Heart left ventricle (tissue), 16 donors: Measurements from ENCODE around the gene FLNA. TPM values are rescaled to one million over a fixed set of nuclear protein-coding genes. Genes with fewer than 3 reads are reported as not detected.
A peak's percentile ranks its signal among the peaks of the same experiment; 100 is the strongest.
"Not testable (repeated sequence)": the region's sequence is repeated elsewhere in the genome, so short reads cannot be mapped to it uniquely, and the experiment has no call there.

Experiments used
- ATAC-seq, 4 donors: fragments of 200-7000 bp; cut with Tn5 transposase; one replicate each; pipeline ENCODE4 v1.9.1; 2020 to 2022; ENCODE audit warnings: moderate library complexity in 4 of 4, mild to moderate bottlenecking in 3 of 4, moderate number of reproducible peaks in 1 of 4
- DNase-seq, 5 donors: peaks; one replicate each; pipeline ENCODE4 v3.0.0-alpha.2; 2020
- H3K27ac ChIP-seq, 12 donors: fragments of 200-600 bp; sonication (generic) in 4 of 12; one replicate each; pipeline versions ENCODE4 v1.5.0 to v1.8.0; 2016 to 2022; ENCODE audit warnings: mild to moderate bottlenecking in 2 of 12
- H3K27me3 ChIP-seq, 9 donors: fragments of 200-600 bp; sonication (generic) in 2 of 9; one replicate each; pipeline versions ENCODE4 v1.5.1 to v1.8.0; 2016 to 2022; ENCODE audit warnings: mild to moderate bottlenecking in 3 of 9
- H3K36me3 ChIP-seq, 9 donors: fragments of 200-600 bp; sonication (generic) in 2 of 9; one replicate each; pipeline versions ENCODE4 v1.5.0 to v1.8.0; 2018 to 2022; ENCODE audit warnings: mild to moderate bottlenecking in 2 of 9
- H3K4me1 ChIP-seq, 12 donors: fragments of 200-600 bp; sonication (generic) in 4 of 12; one replicate each; pipeline versions ENCODE4 v1.5.0 to v1.8.0; 2016 to 2022; ENCODE audit warnings: mild to moderate bottlenecking in 3 of 12
- H3K4me3 ChIP-seq, 12 donors: fragments of 200-600 bp; sonication (generic) in 4 of 12; one replicate each; pipeline versions ENCODE4 v1.5.0 to v1.8.0; 2017 to 2022; ENCODE audit warnings: mild to moderate bottlenecking in 9 of 12, moderate library complexity in 4 of 12
- H3K9me3 ChIP-seq, 12 donors: fragments of 200-600 bp; sonication (generic) in 4 of 12; one replicate each; pipeline versions ENCODE4 v1.5.0 to v1.8.0; 2016 to 2022; ENCODE audit warnings: mild to moderate bottlenecking in 1 of 12
- POLR2A ChIP-seq, 2 donors: fragments of 450-650 bp; IDR thresholded peaks; one replicate each; pipeline ENCODE4 v1.6.1; 2017; ENCODE audit warnings: antibody characterized with exemption in 2 of 2, mild to moderate bottlenecking in 2 of 2, moderate library complexity in 2 of 2
- WGBS, 4 donors: extraction: QIAGEN DNeasy Blood & Tissue Kit in 2 of 4; methylation state at CpG; one replicate each; pipeline versions ENCODE4 v1.1.5 to v1.1.7; 2013 to 2018; 5-methylcytosine and 5-hydroxymethylcytosine counted together
- intact Hi-C, 10 donors: fragments of 100-400 bp; cut with DNase I; formaldehyde crosslinking; loops; one replicate each; pipeline versions ENCODE4 v1.11.1 to v1.14.2; 2022
- polyA plus RNA-seq, 2 donors: library from polyadenylated mRNA; stranded (reverse); fragments of 200-250 nt; gene quantifications; one replicate each; pipeline ENCODE4 v1.2.3, GENCODE V29; 2013
- total RNA-seq, 9 donors: library from RNA; depleted of rRNA in 2 of 9; stranded (reverse); fragments of >200 nt in 2 of 9; fragmentation: NEBNext Ultra II Directional in 3 of 9; extraction: Animal tissue kit (Norgen Biotek cat#: 25700) in 3 of 9; gene quantifications; one replicate each; pipeline versions ENCODE4 v1.1.0 to v1.2.4, GENCODE V29; 2016 to 2023
- TF ChIP-seq, protein P1 (sequence below), 12 donors: fragments of 200-600 bp; sonication (generic) in 4 of 12; IDR thresholded peaks; one replicate each; pipeline versions ENCODE4 v1.5.0 to v1.8.0; 2018 to 2022; ENCODE audit warnings: antibody characterized with exemption in 12 of 12, mild to moderate bottlenecking in 5 of 12
- donor health status: ischemic (EF 13 %, LVEDD 7.1; RV severe dilation, severe dysfunction).
- donor health status: healthy with polysubstance abuse.
- donor health status: DM: no; HTN: yes; CAD: no.
- donor health status: DM: no; HTN: no; CAD: no.
- donor health status: ischemic (EF 25% LVEDD 6.9; RV normal size, moderate dysfunction).
- donor health status: ischemic (EF 25% LVEDD 5.7; RV mildly dilated, moderate dysfunction).
- donor health status: healthy.
- donor health status: DM: yes; HTN: yes; CAD: no.
- donor health status: ischemic (EF 35%, LVEDD 5.7; RV mildly dilated, moderate dysfunction).
- donor health status: nonischemic (EF 11% LVEDD 7.7; RV severe dilation, severe dysfunction).
- donor health status: DM: yes; HTN: yes; CAD: no.
- donor health status: PGD.
- donor health status: ischemic (EF 29% LVEDD 5.4; RV normal size, mild dysfunction).
- donor health status: nonischemic (EF 23%, LVEDD 6.1; RV moderate dilation, normal function).

Gene FLNA
- total and polyA plus RNA-seq, 11 donors = 155 to 465 (median 234) TPM

DNA sequence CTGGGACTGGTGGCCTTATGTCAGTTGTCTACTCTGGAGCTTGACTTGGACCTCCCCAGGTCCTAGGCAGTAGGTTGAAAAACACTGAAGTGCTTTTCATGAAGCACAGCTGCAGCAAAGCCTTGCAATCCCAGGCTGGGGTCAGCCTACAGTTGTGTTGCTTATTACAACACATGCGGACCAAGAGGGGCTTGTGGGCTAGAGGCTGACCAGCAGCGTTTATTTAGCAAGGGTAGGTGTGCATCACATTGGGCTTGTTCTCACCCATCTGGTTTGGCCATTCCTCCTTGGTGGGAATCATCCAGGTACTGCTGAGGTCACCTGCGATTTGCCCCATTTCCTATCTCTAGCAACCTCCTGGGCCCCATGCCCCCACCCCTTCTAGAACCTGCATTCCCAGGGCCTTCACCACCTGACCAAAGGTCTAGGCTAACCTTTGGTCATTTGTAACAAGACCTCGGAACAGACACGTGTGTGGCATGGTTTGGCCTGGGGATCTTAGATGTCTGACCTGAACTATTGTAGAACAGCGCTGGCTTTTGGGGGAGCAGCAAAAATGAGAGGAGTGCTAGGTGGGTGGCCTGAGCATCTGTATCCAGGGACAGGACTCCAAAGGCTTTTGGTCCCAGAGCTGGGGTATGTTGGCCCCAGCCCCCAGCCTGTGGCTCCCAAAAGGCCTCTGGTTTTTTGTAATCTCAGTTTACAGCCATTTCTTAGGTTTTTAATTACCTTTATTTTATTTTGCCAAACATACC is 26.8 kb upstream of the FLNA start:
- Histone ChIP-seq H3K27me3 (no peaks in the 10 kb centered on the region), H3K27ac (no peak overlapping the region), H3K4me1 (peaks cover 0 to 16% (median 10%) of the 10 kb centered on the region in 12 donors), H3K4me3 (no peak overlapping the region), H3K36me3 (peaks cover 0 to 31% (median 24%) of the 10 kb centered on the region in 9 donors), H3K9me3 (no peaks in the 10 kb centered on the region)
- intact Hi-C loops = loop anchor here in 1 of 10 donors (5.0 kb wide), 1 partner anchor 36 kb away; the partner anchor contains the start of gene GDI1
- no peak for TF ChIP-seq POLR2A (IDR thresholded peaks at IDR 0.05)
- TF ChIP-seq, protein P1, sequence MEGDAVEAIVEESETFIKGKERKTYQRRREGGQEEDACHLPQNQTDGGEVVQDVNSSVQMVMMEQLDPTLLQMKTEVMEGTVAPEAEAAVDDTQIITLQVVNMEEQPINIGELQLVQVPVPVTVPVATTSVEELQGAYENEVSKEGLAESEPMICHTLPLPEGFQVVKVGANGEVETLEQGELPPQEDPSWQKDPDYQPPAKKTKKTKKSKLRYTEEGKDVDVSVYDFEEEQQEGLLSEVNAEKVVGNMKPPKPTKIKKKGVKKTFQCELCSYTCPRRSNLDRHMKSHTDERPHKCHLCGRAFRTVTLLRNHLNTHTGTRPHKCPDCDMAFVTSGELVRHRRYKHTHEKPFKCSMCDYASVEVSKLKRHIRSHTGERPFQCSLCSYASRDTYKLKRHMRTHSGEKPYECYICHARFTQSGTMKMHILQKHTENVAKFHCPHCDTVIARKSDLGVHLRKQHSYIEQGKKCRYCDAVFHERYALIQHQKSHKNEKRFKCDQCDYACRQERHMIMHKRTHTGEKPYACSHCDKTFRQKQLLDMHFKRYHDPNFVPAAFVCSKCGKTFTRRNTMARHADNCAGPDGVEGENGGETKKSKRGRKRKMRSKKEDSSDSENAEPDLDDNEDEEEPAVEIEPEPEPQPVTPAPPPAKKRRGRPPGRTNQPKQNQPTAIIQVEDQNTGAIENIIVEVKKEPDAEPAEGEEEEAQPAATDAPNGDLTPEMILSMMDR (IDR thresholded peaks at IDR 0.05) = no peak
- ATAC-seq = no peak
- DNase-seq = peak in 1 of 5 donors; percentile 18
- WGBS, 4 donors = 56 to 61% (median 57%) methylated on average over 5 to 6 of the region's 6 CpGs

DNA sequence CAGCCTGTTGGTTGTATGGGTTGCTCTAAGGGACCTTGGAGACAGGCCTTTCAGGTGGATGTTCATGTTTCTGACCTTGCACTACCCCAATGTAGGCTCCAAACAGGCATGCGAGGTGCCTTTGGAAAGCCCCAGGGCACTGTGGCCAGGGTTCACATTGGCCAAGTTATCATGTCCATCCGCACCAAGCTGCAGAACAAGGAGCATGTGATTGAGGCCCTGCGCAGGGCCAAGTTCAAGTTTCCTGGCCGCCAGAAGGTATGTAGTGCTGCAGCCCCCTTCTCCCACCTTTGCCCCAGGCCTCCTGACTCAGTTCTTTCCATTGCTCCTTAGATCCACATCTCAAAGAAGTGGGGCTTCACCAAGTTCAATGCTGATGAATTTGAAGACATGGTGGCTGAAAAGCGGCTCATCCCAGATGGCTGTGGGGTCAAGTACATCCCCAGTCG is 26.0 kb upstream of the FLNA start:
- H3K27me3 ChIP-seq, ATAC-seq, H3K9me3 ChIP-seq: not testable (repeated sequence)
- peaks cover 0 to 31% (median 24%) of the 10 kb centered on the region in 9 donors for H3K36me3 ChIP-seq
- DNase-seq = peak in 1 of 5 donors; percentile 18
- WGBS, 4 donors = 54 to 74% (median 62%) methylated on average over 6 of the region's 6 CpGs
- intact Hi-C loops = loop anchor here in 1 of 10 donors (5.0 kb wide), 1 partner anchor 37 kb away; the partner anchor contains the start of gene GDI1
- H3K27ac ChIP-seq = peak overlapping the region in 1 of 12 donors; percentile 98
- H3K4me1 ChIP-seq = peaks cover 0 to 16% (median 10%) of the 10 kb centered on the region in 12 donors
- H3K4me3 ChIP-seq = peak overlapping the region in 5 of 12 donors; percentile 67 to 99 (median 85)

DNA sequence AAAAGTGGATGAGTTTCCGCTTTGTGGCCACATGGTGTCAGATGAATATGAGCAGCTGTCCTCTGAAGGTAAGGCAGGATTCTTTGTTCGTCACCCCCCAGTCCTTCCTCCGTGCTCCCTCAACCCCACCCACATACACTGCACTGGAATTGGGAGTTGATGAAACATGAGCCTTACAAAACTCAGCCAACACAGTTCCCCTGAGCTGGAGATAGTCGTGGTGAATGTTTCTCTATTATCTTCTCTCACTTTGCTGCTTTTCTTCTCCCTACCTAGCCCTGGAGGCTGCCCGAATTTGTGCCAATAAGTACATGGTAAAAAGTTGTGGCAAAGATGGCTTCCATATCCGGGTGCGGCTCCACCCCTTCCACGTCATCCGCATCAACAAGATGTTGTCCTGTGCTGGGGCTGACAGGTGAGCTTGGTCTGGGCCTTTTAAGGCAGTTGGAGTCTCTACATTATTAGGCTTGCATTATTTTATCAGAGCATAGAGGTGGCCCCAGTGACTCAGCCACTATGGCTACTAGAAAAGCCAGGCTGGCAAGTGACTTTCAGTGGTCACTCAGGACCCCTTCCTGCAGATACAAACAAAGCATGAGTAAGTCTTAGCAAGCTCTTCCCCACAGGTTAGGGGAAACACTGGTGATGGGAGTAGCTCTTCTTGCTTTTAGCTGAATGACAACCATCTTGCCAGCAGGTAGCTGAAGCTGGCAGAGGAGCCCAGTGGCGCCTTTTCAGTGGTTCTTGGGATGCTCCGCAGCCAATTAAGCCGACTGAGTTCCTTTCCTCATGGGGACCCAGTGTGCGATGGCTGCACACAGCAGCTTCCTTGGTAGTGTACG is 25.3 kb upstream of the FLNA start:
- TF ChIP-seq POLR2A (IDR thresholded peaks at IDR 0.05) = no peak
- TF ChIP-seq, protein P1 (IDR thresholded peaks at IDR 0.05) = no peak
- H3K27me3 ChIP-seq = no peaks in the 10 kb centered on the region
- peak overlapping the region in 11 of 12 donors; percentile 98 to 100 (median 99) for H3K27ac ChIP-seq
- 37 to 62% (median 46%) methylated on average over 10 to 14 of the region's 14 CpGs for WGBS, 4 donors
- intact Hi-C loops = loop anchor here in 2 of 10 donors (5.0 kb wide), 5 partner anchors 38 to 138 kb away; partner anchors contain the start of genes FAM3A (in 1 of the 2), GDI1 (in 1 of the 2), LAGE3 (in 1 of the 2) and SLC10A3 (in 1 of the 2)
- H3K4me1 ChIP-seq = peaks cover 0 to 16% (median 10%) of the 10 kb centered on the region in 12 donors
- no peaks in the 10 kb centered on the region for H3K9me3 ChIP-seq
- H3K36me3 ChIP-seq = peaks cover 0 to 31% (median 24%) of the 10 kb centered on the region in 9 donors
- ATAC-seq = no peak
- peak overlapping the region; percentile 67 to 99 (median 86) for H3K4me3 ChIP-seq
- DNase-seq = peak in 1 of 5 donors; percentile 11

DNA sequence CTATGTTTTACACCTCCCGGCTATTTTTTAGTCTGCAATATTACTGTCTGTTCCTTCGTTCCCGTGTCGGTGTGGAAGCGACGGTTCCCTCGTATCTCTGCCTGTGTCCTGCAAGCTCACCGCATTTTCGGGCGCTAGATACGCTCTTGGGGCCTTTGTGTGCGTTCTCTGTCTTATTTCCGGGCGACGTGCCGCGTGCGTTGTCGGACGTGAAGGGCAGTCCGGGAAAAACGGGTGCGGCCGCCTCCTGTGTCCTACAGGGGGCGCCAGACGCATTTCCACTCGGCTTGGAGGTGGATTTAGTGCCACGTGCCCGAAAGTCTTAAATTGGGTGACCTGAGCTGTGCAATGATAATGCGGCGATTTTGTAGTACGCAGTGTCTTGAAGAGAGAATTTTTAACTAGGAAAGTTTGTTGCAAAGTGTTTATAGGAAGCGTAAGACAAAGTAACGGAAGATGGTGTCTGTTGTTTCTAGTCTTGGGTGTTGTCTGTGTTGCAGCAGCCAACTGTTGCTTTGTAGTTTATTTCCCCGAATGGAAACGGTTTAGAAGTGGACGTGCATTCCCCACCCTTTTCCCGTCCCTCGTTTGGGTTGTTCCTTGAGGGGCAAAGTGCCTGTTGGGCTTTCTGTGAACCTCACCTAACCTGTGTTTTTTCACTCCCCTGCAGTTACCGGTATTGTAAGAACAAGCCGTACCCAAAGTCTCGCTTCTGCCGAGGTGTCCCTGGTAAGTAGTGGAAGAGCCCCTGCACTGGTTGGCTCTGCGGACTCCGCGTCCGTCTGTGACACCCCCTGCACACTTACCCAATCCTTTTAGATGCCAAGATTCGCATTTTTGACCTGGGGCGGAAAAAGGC is 24.5 kb upstream of the FLNA start:
- 1 to 40% (median 18%) methylated on average over 49 of the region's 49 CpGs for WGBS, 4 donors
- peak; percentile 33 to 71 (median 60) for ATAC-seq
- intact Hi-C loops = loop anchor here in 2 of 10 donors (5.0 kb wide), 4 partner anchors 78 to 138 kb away; partner anchors contain the start of genes FAM3A (in 1 of the 2), LAGE3 (in 1 of the 2) and SLC10A3 (in 1 of the 2)
- Histone ChIP-seq H3K9me3 (no peaks in the 10 kb centered on the region), H3K27ac (peak overlapping the region; percentile 98 to 100 (median 98)), H3K4me3 (peak overlapping the region; percentile 67 to 99 (median 86)), H3K27me3 (no peaks in the 10 kb centered on the region), H3K4me1 (peaks cover 0 to 16% (median 10%) of the 10 kb centered on the region in 12 donors), H3K36me3 (peaks cover 0 to 31% (median 24%) of the 10 kb centered on the region in 9 donors)
- peak; percentile 84 to 92 (median 87) for DNase-seq
- TF ChIP-seq POLR2A (IDR thresholded peaks at IDR 0.05) = no peak
- TF ChIP-seq, protein P1 (IDR thresholded peaks at IDR 0.05) = peak; percentile 65 to 87 (median 78)
